Breast epithelium (tissue), 4 donors: ENCODE results near the gene LAT. TPM values are rescaled to one million over a fixed set of nuclear protein-coding genes. Genes with fewer than 3 reads are reported as not detected.
"Not testable (repeated sequence)": the region's sequence is repeated elsewhere in the genome, so short reads cannot be mapped to it uniquely, and the experiment has no call there.

Source experiments
- DNase-seq, 2 donors: peaks; one replicate each; pipeline ENCODE4 v3.0.0-alpha.2; 2019; ENCODE audit warnings: low spot score in 2 of 2
- H3K27ac ChIP-seq, 2 donors: fragments of 200-600 bp; sonication (generic) in 1 of 2; one replicate each; pipeline ENCODE4 v1.5.1; 2016 to 2019; ENCODE audit warnings: mild to moderate bottlenecking in 1 of 2
- H3K27me3 ChIP-seq, 2 donors: fragments of 200-600 bp; sonication (generic) in 1 of 2; one replicate each; pipeline versions ENCODE4 v1.5.1 to v1.6.0; 2017 to 2019; ENCODE audit warnings: control low read depth in 1 of 2, mild to moderate bottlenecking in 1 of 2
- H3K36me3 ChIP-seq: fragments of 200-600 bp; one replicate; pipeline ENCODE4 v1.5.1; 2019
- H3K4me1 ChIP-seq, 2 donors: fragments of 200-600 bp; sonication (generic); one replicate each; pipeline ENCODE4 v1.5.1; 2016 to 2019; ENCODE audit warnings: control low read depth in 1 of 2
- H3K4me3 ChIP-seq, 3 donors: fragments of 200-600 bp; sonication (generic); 1 replicate in 2 of 3; 2 replicates in 1 of 3; pipeline ENCODE4 v1.5.1; 2016 to 2019; ENCODE audit warnings: mild to moderate bottlenecking in 3 of 3, moderate library complexity in 2 of 3
- H3K9me3 ChIP-seq, 2 donors: fragments of 200-600 bp; sonication (generic) in 1 of 2; one replicate each; pipeline ENCODE4 v1.5.1; 2016 to 2019; ENCODE audit warnings: control low read depth in 1 of 2
- CTCF ChIP-seq, 3 donors: fragments of 450-650 bp; IDR thresholded peaks; one replicate each; pipeline ENCODE4 v1.5.1; 2016 to 2017; ENCODE audit warnings: antibody characterized with exemption in 3 of 3, mild to moderate bottlenecking in 3 of 3, moderate library complexity in 3 of 3
- POLR2A ChIP-seq: fragments of 450-650 bp; IDR thresholded peaks from one replicate; pipeline ENCODE4 v1.6.1; 2016; ENCODE audit warnings: antibody characterized with exemption, mild to moderate bottlenecking, moderate library complexity
- POLR2AphosphoS5 ChIP-seq, 3 donors: sonication (generic); formaldehyde crosslinking; IDR thresholded peaks; one replicate each; pipeline ENCODE4 v1.6.1; 2017; ENCODE audit warnings: antibody characterized with exemption in 3 of 3
- intact Hi-C: fragments of 100-400 bp; cut with DNase I; formaldehyde crosslinking; loops from one replicate; pipeline ENCODE4 v1.15.1; 2023; ENCODE audit warnings: low total_unique reads
- total RNA-seq, 3 donors: library from RNA; depleted of rRNA; stranded (reverse); fragments of >200 nt; gene quantifications; one replicate each; pipeline ENCODE4 v1.1.0, GENCODE V29; 2016

The LAT gene
- total RNA-seq, 3 donors from 2014 or later: 4.0 to 8.2 (median 4.3) TPM

- Histone ChIP-seq H3K4me1 (no peaks in the 10 kb centered on the region), H3K27ac (no peak overlapping the region), H3K27me3 (peaks cover 0 to 3% of the 10 kb centered on the region in 2 donors), H3K4me3 (no peak overlapping the region), H3K36me3 (peaks cover 4% of the 10 kb centered on the region), H3K9me3 (peaks cover 0 to 3% of the 10 kb centered on the region in 2 donors)
- intact Hi-C loops: no loop called here
- DNase-seq: no peak
- TF ChIP-seq POLR2AphosphoS5 (IDR thresholded peaks at IDR 0.05) (no peak), CTCF (IDR thresholded peaks at IDR 0.05) (no peak), POLR2A (no peak)
These were observed 6.8 kb downstream of the LAT start for GRCh38 chr16:28991687-28992086.

- TF ChIP-seq POLR2AphosphoS5 (IDR thresholded peaks at IDR 0.05): no peak
- no peak for TF ChIP-seq POLR2A
- no peak for TF ChIP-seq CTCF (IDR thresholded peaks at IDR 0.05)
- no peaks in the 10 kb centered on the region for H3K4me1 ChIP-seq
- H3K9me3 ChIP-seq: no peaks in the 10 kb centered on the region
- H3K4me3 ChIP-seq: no peak overlapping the region
- no peak overlapping the region for H3K27ac ChIP-seq
- intact Hi-C loops: no loop called here
- no peaks in the 10 kb centered on the region for H3K36me3 ChIP-seq
- DNase-seq: no peak
- peaks cover 0 to 3% of the 10 kb centered on the region in 2 donors for H3K27me3 ChIP-seq
These were observed 7.6 kb downstream of the LAT start for GRCh38 chr16:28992496-28992895.

- DNase-seq: no peak
- no peaks in the 10 kb centered on the region for H3K36me3 ChIP-seq
- intact Hi-C loops: no loop called here
- no peaks in the 10 kb centered on the region for H3K4me1 ChIP-seq
- H3K9me3 ChIP-seq: no peaks in the 10 kb centered on the region
- no peak overlapping the region for H3K27ac ChIP-seq
- H3K27me3 ChIP-seq: peaks cover 0 to 3% of the 10 kb centered on the region in 2 donors
- no peak overlapping the region for H3K4me3 ChIP-seq
- TF ChIP-seq POLR2AphosphoS5 (IDR thresholded peaks at IDR 0.05): no peak
- no peak for TF ChIP-seq CTCF (IDR thresholded peaks at IDR 0.05)
- no peak for TF ChIP-seq POLR2A
These were observed 14.0 kb downstream of the LAT start for GRCh38 chr16:28998837-28999236.

GRCh38 chr16:28999577-28999976 is 14.7 kb downstream of the LAT start:
- Histone ChIP-seq H3K36me3 (no peaks in the 10 kb centered on the region), H3K27ac (no peak overlapping the region), H3K4me1 (no peaks in the 10 kb centered on the region), H3K4me3 (no peak overlapping the region), H3K27me3 (no peaks in the 10 kb centered on the region), H3K9me3 (no peaks in the 10 kb centered on the region)
- intact Hi-C loops: no loop called here
- TF ChIP-seq POLR2A (no peak), POLR2AphosphoS5 (IDR thresholded peaks at IDR 0.05) (no peak), CTCF (IDR thresholded peaks at IDR 0.05) (no peak)
- DNase-seq: no peak

GRCh38 chr16:29000019-29000418 is 15.2 kb downstream of the LAT start:
- no peaks in the 10 kb centered on the region for H3K4me1 ChIP-seq
- intact Hi-C loops: no loop called here
- no peaks in the 10 kb centered on the region for H3K36me3 ChIP-seq
- H3K9me3 ChIP-seq: no peaks in the 10 kb centered on the region
- no peak for DNase-seq
- TF ChIP-seq CTCF (IDR thresholded peaks at IDR 0.05) (no peak), POLR2A (no peak), POLR2AphosphoS5 (IDR thresholded peaks at IDR 0.05) (no peak)
- no peak overlapping the region for H3K27ac ChIP-seq
- H3K27me3 ChIP-seq: no peaks in the 10 kb centered on the region
- H3K4me3 ChIP-seq: no peak overlapping the region

GRCh38 chr16:29004496-29005139 is 19.8 kb downstream of the LAT start:
- DNase-seq, intact Hi-C loops: not testable (repeated sequence)

More at GRCh38 chr16:29004496-29005139, 19.8 kb downstream of the LAT start:
- H3K27ac ChIP-seq, H3K9me3 ChIP-seq, H3K4me1 ChIP-seq, H3K36me3 ChIP-seq, H3K4me3 ChIP-seq, H3K27me3 ChIP-seq: not testable (repeated sequence)
